ENCODE results near the gene CDC42BPB. TPM values are rescaled to one million over a fixed set of nuclear protein-coding genes. Genes with fewer than 3 reads are reported as not detected.

The CDC42BPB gene
- total and polyA plus RNA-seq, 12 donors = 29.6 to 83.6 (median 69.3) TPM

DNA sequence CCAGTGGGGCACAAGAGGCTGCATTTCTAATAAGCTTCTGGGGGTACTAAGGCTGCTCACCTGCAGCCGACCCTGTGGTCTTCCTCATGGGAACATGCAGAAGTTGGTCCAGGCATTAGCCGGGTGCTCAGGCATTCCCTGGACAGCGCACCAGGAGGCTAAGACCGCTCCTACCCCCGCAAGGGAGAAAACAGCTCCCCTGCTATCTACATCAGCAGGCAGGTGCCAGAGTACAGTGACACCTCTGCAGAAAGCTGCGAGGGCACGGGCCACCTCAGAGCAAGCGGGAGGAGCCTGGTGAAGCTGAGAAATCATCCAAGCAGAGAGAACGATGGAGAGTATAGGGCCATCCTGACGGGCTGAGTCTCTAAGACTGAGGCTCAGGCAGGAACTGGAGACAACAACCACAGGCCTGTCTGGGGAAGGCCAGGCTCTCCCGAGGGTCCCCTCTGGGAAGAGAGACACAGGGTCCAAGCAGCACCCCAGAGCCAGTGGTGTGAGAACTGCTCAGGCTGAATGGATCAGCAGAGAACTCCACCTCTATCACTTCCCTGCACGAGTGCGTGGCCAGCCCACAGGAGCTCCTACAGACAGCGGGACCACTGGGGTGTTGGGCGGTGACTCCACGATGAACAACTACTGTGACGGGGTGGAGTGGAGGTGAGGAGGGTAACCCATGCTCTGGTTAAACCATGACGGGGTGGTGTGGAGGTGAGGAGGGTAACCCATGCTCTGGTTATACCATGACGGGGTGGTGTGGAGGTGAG lies 72.8 kb downstream of the CDC42BPB start:
- intact Hi-C loops (cut with DNase I) = no loop called here
- TF ChIP-seq, protein P1, sequence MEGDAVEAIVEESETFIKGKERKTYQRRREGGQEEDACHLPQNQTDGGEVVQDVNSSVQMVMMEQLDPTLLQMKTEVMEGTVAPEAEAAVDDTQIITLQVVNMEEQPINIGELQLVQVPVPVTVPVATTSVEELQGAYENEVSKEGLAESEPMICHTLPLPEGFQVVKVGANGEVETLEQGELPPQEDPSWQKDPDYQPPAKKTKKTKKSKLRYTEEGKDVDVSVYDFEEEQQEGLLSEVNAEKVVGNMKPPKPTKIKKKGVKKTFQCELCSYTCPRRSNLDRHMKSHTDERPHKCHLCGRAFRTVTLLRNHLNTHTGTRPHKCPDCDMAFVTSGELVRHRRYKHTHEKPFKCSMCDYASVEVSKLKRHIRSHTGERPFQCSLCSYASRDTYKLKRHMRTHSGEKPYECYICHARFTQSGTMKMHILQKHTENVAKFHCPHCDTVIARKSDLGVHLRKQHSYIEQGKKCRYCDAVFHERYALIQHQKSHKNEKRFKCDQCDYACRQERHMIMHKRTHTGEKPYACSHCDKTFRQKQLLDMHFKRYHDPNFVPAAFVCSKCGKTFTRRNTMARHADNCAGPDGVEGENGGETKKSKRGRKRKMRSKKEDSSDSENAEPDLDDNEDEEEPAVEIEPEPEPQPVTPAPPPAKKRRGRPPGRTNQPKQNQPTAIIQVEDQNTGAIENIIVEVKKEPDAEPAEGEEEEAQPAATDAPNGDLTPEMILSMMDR (IDR thresholded peaks at IDR 0.05) = no peak
- Histone ChIP-seq H3K4me3 (no peak overlapping the region), H3K27ac (no peak overlapping the region), H3K9me3 (peaks cover 0 to 22% (median 8%) of the 10 kb centered on the region in 11 donors), H3K27me3 (no peaks in the 10 kb centered on the region), H3K4me1 (peaks cover 0 to 8% (median 0%) of the 10 kb centered on the region in 9 donors), H3K36me3 (peaks cover 0 to 100% (median 61%) of the 10 kb centered on the region in 9 donors)
- ATAC-seq (peak in 1 of 8 donors; percentile 13), DNase-seq (no peak)
- 92 to 96% methylated on average over 19 of the region's 19 CpGs for WGBS, 2 donors

DNA sequence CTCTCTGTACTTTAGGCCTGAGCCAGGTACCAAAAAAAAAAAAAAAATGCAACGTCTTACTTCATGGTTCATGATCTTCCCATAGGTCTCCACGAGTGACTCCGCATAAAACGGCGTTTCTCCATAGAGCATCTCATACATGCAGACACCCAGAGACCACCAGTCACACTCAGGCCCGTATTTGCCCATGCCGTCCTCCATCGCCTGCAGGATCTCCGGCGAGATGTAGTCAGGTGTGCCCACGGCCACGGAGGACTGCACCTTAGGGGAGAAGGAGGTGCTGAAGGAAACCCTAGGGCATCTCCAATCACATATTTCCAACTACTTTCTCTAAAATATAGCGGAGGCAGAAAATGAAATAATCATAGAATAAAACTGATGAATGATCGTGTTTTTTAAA lies 73.9 kb downstream of the CDC42BPB start:
- Histone ChIP-seq H3K27ac (no peak overlapping the region), H3K4me3 (no peak overlapping the region), H3K4me1 (peaks cover 0 to 8% (median 0%) of the 10 kb centered on the region in 9 donors), H3K36me3 (peaks cover 0 to 100% (median 70%) of the 10 kb centered on the region in 9 donors), H3K27me3 (no peaks in the 10 kb centered on the region), H3K9me3 (peaks cover 0 to 13% (median 8%) of the 10 kb centered on the region in 11 donors)
- TF ChIP-seq, protein P1 (IDR thresholded peaks at IDR 0.05) = no peak
- WGBS, 2 donors = 94 to 95% methylated on average over 14 of the region's 14 CpGs
- intact Hi-C loops (cut with DNase I) = no loop called here
- no peak for DNase-seq
- no peak for ATAC-seq

DNA sequence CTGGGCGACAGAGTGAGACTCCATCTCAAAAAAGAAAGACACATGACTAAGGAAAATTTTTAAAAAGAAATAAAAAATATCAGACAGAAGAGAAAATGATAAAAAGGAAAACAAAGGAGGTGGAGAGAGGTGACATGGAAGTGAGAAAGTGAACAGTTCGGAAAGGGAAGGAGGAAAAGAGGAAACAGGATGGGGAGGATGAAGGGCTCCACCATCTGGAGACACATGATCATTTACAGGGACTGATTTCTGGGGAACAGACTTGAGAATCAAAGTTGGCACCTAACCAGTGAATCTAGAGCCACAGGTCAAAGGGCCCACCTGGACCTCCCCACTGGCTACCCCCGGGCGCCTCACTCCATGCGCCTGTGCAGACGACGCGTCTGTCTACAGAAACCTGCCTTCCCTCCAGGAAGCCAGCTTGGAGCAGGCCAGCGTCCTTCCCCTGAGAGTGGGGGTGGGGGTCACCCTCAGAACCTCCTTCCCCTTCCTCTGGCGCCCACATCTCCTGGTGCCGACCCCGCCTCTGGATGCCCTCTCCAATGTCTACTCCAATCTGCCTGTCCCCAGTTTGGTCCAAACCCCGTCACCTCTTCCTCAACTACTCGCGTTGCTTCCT lies 74.4 kb downstream of the CDC42BPB start:
- WGBS, 2 donors = 83 to 85% methylated on average over 14 to 15 of the region's 15 CpGs
- TF ChIP-seq, protein P1 (IDR thresholded peaks at IDR 0.05) = peak in 1 of 9 donors; percentile 13
- DNase-seq (no peak), ATAC-seq (no peak)
- no peaks in the 10 kb centered on the region for H3K27me3 ChIP-seq
- H3K27ac ChIP-seq = no peak overlapping the region
- peaks cover 0 to 8% (median 0%) of the 10 kb centered on the region in 9 donors for H3K4me1 ChIP-seq
- no peak overlapping the region for H3K4me3 ChIP-seq
- peaks cover 0 to 100% (median 72%) of the 10 kb centered on the region in 9 donors for H3K36me3 ChIP-seq
- intact Hi-C loops (cut with DNase I) = no loop called here
- peaks cover 0 to 7% (median 3%) of the 10 kb centered on the region in 11 donors for H3K9me3 ChIP-seq

DNA sequence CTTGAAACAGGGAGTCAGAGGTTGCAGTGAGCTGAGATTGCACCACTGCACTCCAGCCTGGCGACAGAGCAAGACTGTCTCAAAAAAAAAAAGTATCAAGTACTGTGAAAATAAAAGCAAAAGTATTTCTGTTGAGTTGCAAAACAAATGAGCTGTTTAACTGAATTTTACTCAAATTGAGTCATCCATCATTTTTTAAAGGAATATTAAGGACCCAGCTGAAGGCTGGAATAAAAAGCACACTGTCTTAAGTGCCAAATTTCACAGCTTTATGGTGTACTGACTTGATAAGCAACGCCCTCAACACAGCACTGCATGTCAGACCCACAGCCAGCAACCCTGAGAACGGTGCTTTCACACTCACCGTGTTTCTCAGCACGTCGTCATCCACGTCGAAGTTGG lies 76.9 kb downstream of the CDC42BPB start:
- 70 to 72% methylated on average over 8 of the region's 8 CpGs for WGBS, 2 donors
- ATAC-seq (peak in 5 of 8 donors; percentile 26 to 68 (median 58)), DNase-seq (no peak)
- Histone ChIP-seq H3K36me3 (peaks cover 0 to 100% (median 82%) of the 10 kb centered on the region in 9 donors), H3K27ac (peak overlapping the region in 1 of 10 donors; percentile 10), H3K4me3 (no peak overlapping the region), H3K4me1 (peaks cover 0 to 8% (median 0%) of the 10 kb centered on the region in 9 donors), H3K9me3 (no peaks in the 10 kb centered on the region), H3K27me3 (no peaks in the 10 kb centered on the region)
- intact Hi-C loops (cut with DNase I) = no loop called here
- TF ChIP-seq, protein P1 (IDR thresholded peaks at IDR 0.05) = no peak
